GM23248 (cell line): Measurements from ENCODE around the gene NCF1.
"Not testable (repeated sequence)": the region's sequence is repeated elsewhere in the genome, so short reads cannot be mapped to it uniquely, and the experiment has no call there.

Experiments
- EZH2 ChIP-seq: fragments of 200-600 bp; sonication (generic); IDR thresholded peaks from 2 replicates; pipeline ENCODE4 v1.6.1; 2018; ENCODE audit warnings: antibody characterized with exemption, mild to moderate bottlenecking; ENCODE audit not compliant: insufficient read depth, poor library complexity, severe bottlenecking
- EZH2phosphoT487 ChIP-seq: fragments of 200-600 bp; sonication (generic); IDR thresholded peaks from 2 replicates; pipeline ENCODE4 v1.6.1; 2018; ENCODE audit warnings: antibody characterized with exemption, moderate library complexity, mild to moderate bottlenecking, low read depth; ENCODE audit not compliant: insufficient read depth

GRCh38 chr7:74815882-74816281, 42.1 kb downstream of the NCF1 start:
- not testable (repeated sequence) for TF ChIP-seq EZH2phosphoT487, EZH2
